HG03342 (cell line): ENCODE results near the gene TESPA1.
A peak's percentile ranks its signal among the peaks of the same experiment; 100 is the strongest.
"Not testable (repeated sequence)": the region's sequence is repeated elsewhere in the genome, so short reads cannot be mapped to it uniquely, and the experiment has no call there.

ENCODE experiments used
- ATAC-seq: cut with Tn5 transposase; IDR thresholded peaks from one replicate; pipeline ENCODE4 v1.9.1; 2021; ENCODE audit warnings: mild to moderate bottlenecking, moderate library complexity; ENCODE audit not compliant: unreplicated experiment

TESPA1 gene

GRCh38 chr12:54949073-54949711 is 35.4 kb downstream of the TESPA1 start:
- no peak for ATAC-seq

DNA sequence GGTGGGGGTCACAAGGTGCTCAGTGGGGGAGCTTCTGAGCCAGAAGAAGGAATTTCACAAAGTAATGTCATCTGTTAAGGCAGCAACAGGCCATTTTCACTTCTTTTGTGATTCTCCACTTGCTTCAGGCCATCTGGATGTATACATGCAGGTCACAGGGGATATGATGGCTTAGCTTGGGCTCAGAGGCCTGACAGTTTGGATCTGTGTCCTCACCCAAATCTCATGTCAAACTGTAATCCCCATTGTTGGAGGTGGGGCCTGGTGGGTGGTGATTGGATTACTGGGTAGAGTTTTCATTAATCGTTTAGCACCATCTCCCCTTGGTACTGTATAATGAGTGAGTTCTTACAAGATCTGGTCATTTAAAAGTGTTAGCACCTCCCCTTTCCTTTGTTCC is 36.4 kb downstream of the TESPA1 start:
- no peak for ATAC-seq

- ATAC-seq = no peak
Observed at GRCh38 chr12:54945082-54945481, 39.5 kb downstream of the TESPA1 start.

- not testable (repeated sequence) for ATAC-seq
Observed at GRCh38 chr12:54943292-54943691, 41.3 kb downstream of the TESPA1 start.

DNA sequence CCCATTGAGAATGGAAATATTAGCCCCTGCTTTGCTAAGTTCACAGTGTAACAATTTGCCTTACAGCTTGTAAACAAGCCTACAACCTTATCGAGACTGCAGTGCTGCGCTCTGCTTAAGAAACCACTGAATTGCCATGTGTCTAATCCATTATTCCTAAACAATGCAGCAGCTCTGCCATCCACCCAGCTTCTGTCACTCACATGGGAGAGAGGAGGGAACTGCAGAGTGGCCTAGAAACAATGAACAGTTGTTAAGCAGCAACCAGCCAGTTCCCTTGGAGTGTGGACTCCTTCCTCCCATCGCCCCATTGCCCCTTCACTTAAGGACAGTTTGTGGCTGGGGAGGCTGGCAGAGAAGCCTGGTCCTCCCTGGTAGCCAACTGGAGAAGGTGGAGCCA is 42.9 kb downstream of the TESPA1 start:
- no peak for ATAC-seq

GRCh38 chr12:54940727-54941315 is 43.7 kb downstream of the TESPA1 start:
- ATAC-seq = no peak

DNA sequence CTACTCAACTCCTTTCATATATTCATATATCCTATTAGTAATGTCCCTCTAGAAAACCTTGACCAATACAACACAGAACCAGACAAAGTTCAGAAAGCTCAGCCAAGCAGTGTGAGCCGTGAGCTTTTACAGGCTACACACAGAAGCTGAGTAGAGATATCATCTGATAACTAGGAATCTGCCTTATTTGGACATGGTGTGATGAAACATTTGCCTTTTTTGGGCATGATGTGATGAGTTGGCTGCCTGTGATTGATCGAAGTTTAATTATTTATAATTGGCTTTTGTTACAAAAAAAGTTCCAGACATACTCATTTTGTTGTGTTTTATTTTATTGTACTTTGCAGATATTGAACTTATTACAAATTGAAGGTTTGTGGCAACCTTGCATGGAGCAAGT is 46.6 kb downstream of the TESPA1 start:
- no peak for ATAC-seq

DNA sequence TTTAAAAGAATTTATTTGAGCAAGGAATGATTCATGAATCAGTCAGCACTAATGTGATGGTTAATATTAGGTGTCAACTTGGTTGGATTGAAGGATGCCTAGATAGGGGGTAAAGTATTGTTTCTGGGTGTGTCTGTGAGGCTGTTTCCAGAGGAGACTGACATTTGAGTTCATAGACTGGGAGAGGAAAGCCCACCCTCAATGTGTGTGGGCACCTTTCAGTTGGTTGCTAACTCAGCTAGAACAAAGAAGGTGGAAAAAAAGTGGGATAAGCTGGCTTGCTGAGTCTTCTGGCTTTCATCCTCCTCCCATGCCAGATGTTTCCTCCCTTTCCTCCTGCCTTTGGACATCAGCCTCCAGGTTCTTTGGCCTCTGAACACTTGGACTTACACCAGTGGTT is 47.2 kb downstream of the TESPA1 start:
- ATAC-seq = no peak

DNA sequence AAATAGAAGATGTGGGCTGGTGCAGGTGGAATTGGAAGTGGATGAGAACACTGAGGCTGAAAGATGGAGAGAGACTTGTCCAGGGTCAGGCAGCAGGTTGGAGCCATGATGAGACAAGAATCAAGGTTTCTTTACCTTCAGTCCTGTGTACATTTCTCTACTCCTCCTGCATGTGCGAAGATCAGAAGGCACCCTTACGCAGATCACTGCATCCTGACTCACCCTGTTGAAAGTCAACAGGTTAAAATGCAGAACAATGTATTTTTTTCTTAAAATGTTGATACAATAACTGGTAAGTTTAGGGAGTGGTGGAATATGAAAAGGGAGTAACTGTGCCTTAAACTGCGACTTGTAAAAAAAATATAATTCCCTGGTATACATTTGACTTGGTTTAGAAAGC is 47.8 kb downstream of the TESPA1 start:
- no peak for ATAC-seq

GRCh38 chr12:54935235-54935951 is 49.2 kb downstream of the TESPA1 start:
- peak; percentile 98 for ATAC-seq

- ATAC-seq = no peak
Observed at GRCh38 chr12:54934419-54934818, 50.1 kb downstream of the TESPA1 start.

DNA sequence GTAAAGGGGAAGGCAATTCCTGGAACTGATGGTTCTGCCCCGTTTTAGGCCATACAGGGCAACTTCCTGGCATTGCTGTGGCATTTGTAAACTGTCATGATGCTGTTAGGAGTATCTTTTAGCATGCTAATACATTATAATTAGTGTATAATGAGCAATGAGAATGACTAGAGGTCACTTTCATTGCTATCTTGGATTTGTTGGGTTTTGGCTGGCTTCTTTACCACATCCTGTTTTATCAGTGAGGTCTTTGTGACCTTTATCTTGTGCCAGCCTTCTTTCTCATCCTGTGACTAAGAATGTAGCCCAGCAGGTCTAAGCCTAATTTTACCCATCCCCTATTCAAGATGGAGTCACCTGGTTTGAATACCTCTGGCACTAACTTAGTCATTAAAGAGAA is 51.2 kb downstream of the TESPA1 start:
- ATAC-seq = no peak

DNA sequence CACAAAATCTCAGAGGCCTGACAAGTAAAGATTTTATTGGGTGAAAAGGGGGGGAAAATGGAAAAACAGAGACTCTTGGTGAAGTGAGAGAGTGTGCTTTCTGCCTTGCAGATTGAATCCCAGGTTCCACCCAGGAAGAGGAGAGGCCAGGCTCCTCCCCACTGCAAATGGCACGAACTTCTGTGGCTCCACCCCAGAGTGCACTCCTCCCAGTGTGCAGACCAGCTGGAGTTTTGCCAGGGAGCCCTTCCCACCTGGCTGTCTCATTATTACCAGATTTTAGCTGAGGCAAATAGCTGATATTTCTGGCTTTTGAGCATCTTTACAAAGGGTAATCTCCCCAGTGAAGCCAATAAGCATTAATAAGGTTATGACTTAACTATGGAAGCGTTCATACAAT is 51.9 kb downstream of the TESPA1 start:
- ATAC-seq = no peak

DNA sequence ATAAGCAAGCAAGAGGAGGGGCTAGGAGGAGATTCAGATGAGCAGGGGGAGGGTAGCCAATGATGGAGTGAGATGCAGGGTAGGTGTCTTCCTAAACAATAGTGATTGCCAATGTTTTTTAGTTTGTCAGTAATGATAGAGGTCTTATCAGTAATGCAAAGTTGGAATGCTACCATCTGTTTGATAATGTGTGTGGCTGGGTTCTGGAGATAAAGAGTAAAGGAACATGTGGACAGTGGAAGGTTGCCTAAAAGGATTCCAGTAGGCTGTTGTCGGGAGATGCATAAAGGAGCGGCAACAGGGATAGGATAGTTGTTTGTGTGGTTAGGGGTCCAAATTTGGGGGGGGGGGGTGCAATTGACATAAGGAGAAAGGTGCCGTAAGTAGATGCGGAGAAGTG is 52.5 kb downstream of the TESPA1 start:
- ATAC-seq = no peak

GRCh38 chr12:54929998-54930397 is 54.6 kb downstream of the TESPA1 start:
- ATAC-seq = no peak

DNA sequence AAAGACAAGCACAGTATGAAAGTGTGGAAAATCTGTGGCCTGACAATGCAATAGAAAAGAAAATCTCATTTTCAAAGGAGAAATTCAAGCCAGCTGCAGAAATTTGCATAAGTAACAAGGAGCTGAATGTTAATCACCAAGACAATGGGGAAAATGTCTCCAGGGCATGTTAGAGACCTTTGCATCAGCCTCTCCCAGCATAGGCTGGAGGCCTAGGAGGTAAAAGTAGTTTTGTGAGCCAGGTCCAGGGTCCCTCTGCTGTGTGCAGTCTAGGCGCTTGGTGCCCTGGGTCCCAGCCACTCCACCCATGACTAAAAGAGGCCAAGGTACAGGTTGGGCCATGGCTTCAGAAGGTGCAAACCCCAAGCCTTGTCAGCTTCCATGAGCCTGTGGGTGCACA is 58.3 kb downstream of the TESPA1 start:
- no peak for ATAC-seq

GRCh38 chr12:54924972-54925707 is 59.4 kb downstream of the TESPA1 start:
- ATAC-seq = no peak

GRCh38 chr12:54917001-54917488 is 67.5 kb downstream of the TESPA1 start:
- ATAC-seq = no peak
